ENCODE data around the gene TEFM. TPM values are rescaled to one million over a fixed set of nuclear protein-coding genes. Genes with fewer than 3 reads are reported as not detected.

Gene TEFM
- total RNA-seq, 2 experiments from 2014 or later: 14.8 to 14.9 TPM

DNA sequence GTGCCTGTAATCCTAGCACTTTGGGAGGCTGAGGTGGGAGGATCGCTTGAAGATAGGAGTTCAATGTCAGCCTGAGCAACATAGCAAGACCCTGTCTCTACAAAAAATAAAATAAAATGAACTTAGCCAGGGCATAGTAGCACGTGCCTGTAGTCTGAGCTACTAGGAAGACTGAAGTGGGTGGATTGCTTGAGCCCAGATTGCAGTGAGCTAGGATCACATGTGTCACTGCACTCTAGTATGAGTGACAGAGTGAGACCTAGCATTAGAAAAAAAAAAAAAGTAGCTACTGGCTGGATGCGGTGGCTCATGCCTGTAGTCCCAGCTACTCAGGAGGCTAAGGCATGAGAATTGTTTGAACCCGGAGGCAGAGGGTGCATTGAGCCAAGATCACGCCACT, 21.7 kb upstream of the TEFM start:
- TF ChIP-seq, protein P1, sequence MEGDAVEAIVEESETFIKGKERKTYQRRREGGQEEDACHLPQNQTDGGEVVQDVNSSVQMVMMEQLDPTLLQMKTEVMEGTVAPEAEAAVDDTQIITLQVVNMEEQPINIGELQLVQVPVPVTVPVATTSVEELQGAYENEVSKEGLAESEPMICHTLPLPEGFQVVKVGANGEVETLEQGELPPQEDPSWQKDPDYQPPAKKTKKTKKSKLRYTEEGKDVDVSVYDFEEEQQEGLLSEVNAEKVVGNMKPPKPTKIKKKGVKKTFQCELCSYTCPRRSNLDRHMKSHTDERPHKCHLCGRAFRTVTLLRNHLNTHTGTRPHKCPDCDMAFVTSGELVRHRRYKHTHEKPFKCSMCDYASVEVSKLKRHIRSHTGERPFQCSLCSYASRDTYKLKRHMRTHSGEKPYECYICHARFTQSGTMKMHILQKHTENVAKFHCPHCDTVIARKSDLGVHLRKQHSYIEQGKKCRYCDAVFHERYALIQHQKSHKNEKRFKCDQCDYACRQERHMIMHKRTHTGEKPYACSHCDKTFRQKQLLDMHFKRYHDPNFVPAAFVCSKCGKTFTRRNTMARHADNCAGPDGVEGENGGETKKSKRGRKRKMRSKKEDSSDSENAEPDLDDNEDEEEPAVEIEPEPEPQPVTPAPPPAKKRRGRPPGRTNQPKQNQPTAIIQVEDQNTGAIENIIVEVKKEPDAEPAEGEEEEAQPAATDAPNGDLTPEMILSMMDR (conservative IDR thresholded peaks at IDR 0.05; ENCODE audit: low read length): no peak
- TF ChIP-seq EZH2phosphoT487 (IDR thresholded peaks at IDR 0.05; ENCODE audit: borderline replicate concordance, low read depth, low read length): no peak
- Histone ChIP-seq H3K9me2 (ENCODE audit: insufficient read depth, low read length) (no peaks in the 10 kb centered on the region), H3K27ac (ENCODE audit: low read depth, low read length, poor library complexity, severe bottlenecking) (no peak overlapping the region), H4K20me1 (ENCODE audit: insufficient read depth, low read length) (no peaks in the 10 kb centered on the region), H3K9me3 (ENCODE audit: low read length) (no peaks in the 10 kb centered on the region), H2AFZ (ENCODE audit: low read length) (no peak overlapping the region), H3K36me3 (ENCODE audit: insufficient read depth, low read length) (no peaks in the 10 kb centered on the region), H3K79me2 (ENCODE audit: insufficient read depth, low read depth, low read length) (no peaks in the 10 kb centered on the region), H3K4me2 (ENCODE audit: low read length) (no peak overlapping the region), H3K4me1 (ENCODE audit: insufficient read depth, low read length, poor library complexity, severe bottlenecking) (no peaks in the 10 kb centered on the region), H3K4me3 (ENCODE audit: low read depth, low read length, poor library complexity, severe bottlenecking) (no peak overlapping the region)
- intact Hi-C loops (cut with micrococcal nuclease; ENCODE audit: unreplicated experiment): no loop called here
- ChIA-PET CTCF (ENCODE audit: unreplicated experiment) (no interaction called here), POLR2A (interaction anchor here (1.1 kb wide), 1 partner anchor 73 kb away, joined by 5 read pairs; no protein-coding TSS in a partner anchor)
- no peak for DNase-seq (ENCODE audit: low spot score)
- BruUV-seq (replicated peaks): no TSS peak

DNA sequence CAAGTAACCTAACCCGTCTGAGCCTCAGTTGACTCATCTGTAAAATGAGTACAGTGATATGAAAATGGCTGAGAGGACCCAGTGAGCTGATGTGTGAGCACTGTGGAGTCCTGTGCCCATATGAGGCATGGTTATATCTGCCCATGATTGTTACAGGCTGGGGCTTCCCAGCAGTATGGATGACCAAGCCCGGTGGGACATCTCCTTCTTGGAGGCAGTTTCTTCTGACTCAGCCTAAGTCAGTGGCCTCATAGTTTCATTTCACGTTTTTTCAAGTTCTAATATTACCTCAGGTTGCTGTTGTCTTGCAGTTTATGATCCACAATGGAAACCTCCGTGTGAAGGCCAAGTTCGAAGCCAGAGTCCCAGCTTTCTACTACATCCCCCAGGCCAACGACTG, 20.5 kb upstream of the TEFM start:
- TF ChIP-seq EZH2phosphoT487 (IDR thresholded peaks at IDR 0.05; ENCODE audit: borderline replicate concordance, low read depth, low read length): no peak
- TF ChIP-seq, protein P1 (conservative IDR thresholded peaks at IDR 0.05; ENCODE audit: low read length): no peak
- Histone ChIP-seq H3K4me3 (ENCODE audit: low read depth, low read length, poor library complexity, severe bottlenecking) (no peak overlapping the region), H3K4me2 (ENCODE audit: low read length) (no peak overlapping the region), H4K20me1 (ENCODE audit: insufficient read depth, low read length) (no peaks in the 10 kb centered on the region), H2AFZ (ENCODE audit: low read length) (no peak overlapping the region), H3K79me2 (ENCODE audit: insufficient read depth, low read depth, low read length) (no peaks in the 10 kb centered on the region), H3K4me1 (ENCODE audit: insufficient read depth, low read length, poor library complexity, severe bottlenecking) (peaks cover 4% of the 10 kb centered on the region), H3K9me2 (ENCODE audit: insufficient read depth, low read length) (no peaks in the 10 kb centered on the region), H3K36me3 (ENCODE audit: insufficient read depth, low read length) (no peaks in the 10 kb centered on the region), H3K9me3 (ENCODE audit: low read length) (no peaks in the 10 kb centered on the region), H3K27ac (ENCODE audit: low read depth, low read length, poor library complexity, severe bottlenecking) (no peak overlapping the region)
- POLR2A ChIA-PET: interaction anchor here (0.6 kb wide), 1 partner anchor 21 kb away, joined by 4 read pairs; no protein-coding TSS in a partner anchor
- CTCF ChIA-PET (ENCODE audit: unreplicated experiment): no interaction called here
- intact Hi-C loops (cut with micrococcal nuclease; ENCODE audit: unreplicated experiment): no loop called here
- no TSS peak for BruUV-seq (replicated peaks)
- no peak for DNase-seq (ENCODE audit: low spot score)

DNA sequence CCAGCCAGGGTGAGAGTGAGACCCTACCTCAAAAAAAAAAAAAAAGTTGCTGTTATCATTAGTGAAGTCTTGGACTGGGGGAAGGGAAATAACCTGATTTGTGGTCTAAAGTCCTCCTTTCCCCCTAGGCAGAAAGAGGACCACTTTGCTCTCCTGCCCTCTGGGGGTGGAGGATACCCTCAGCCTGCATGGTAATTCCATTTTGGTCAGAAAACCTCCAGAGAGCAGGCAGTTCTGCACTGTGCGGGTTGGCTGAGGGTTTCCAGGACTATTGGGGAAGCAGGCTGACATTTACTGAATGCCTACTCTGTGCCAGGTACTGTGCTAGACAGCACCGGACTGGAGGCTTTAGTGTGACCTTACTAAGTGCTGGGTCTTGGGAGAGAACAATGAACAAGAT, 18.3 kb upstream of the TEFM start:
- CTCF ChIA-PET (ENCODE audit: unreplicated experiment): no interaction called here
- no peaks in the 10 kb centered on the region for H4K20me1 ChIP-seq (ENCODE audit: insufficient read depth, low read length)
- TF ChIP-seq, protein P1 (conservative IDR thresholded peaks at IDR 0.05; ENCODE audit: low read length): no peak
- TF ChIP-seq EZH2phosphoT487 (IDR thresholded peaks at IDR 0.05; ENCODE audit: borderline replicate concordance, low read depth, low read length): no peak
- DNase-seq (ENCODE audit: low spot score): no peak
- no TSS peak for BruUV-seq (replicated peaks)
- no peaks in the 10 kb centered on the region for H3K79me2 ChIP-seq (ENCODE audit: insufficient read depth, low read depth, low read length)
- no peaks in the 10 kb centered on the region for H3K9me3 ChIP-seq (ENCODE audit: low read length)
- peaks cover 7% of the 10 kb centered on the region for H3K4me1 ChIP-seq (ENCODE audit: insufficient read depth, low read length, poor library complexity, severe bottlenecking)
- POLR2A ChIA-PET: interaction anchor here (1.1 kb wide), 1 partner anchor 280 kb away, joined by 3 read pairs; no protein-coding TSS in a partner anchor
- H3K4me2 ChIP-seq (ENCODE audit: low read length): no peak overlapping the region
- H3K27ac ChIP-seq (ENCODE audit: low read depth, low read length, poor library complexity, severe bottlenecking): no peak overlapping the region
- no peak overlapping the region for H2AFZ ChIP-seq (ENCODE audit: low read length)
- H3K4me3 ChIP-seq (ENCODE audit: low read depth, low read length, poor library complexity, severe bottlenecking): no peak overlapping the region
- intact Hi-C loops (cut with micrococcal nuclease; ENCODE audit: unreplicated experiment): no loop called here
- H3K36me3 ChIP-seq (ENCODE audit: insufficient read depth, low read length): no peaks in the 10 kb centered on the region
- H3K9me2 ChIP-seq (ENCODE audit: insufficient read depth, low read length): no peaks in the 10 kb centered on the region
